Measurements from ENCODE around the gene SPEN. TPM values are rescaled to one million over a fixed set of nuclear protein-coding genes. Genes with fewer than 3 reads are reported as not detected.

SPEN gene
- total RNA-seq, 2 experiments from 2014 or later, result 73.5 to 76.7 TPM

- Mint-ChIP-seq H3K27me3 (peaks cover 10% of the 10 kb centered on the region), H3K4me1 (ENCODE audit: low read depth) (no peaks in the 10 kb centered on the region), H3K4me3 (no peak overlapping the region), H3K27ac (no peak overlapping the region), H3K36me3 (ENCODE audit: low read depth) (no peaks in the 10 kb centered on the region), H3K9me3 (no peaks in the 10 kb centered on the region)
- ATAC-seq (ENCODE audit: poor library complexity) (no peak), DNase-seq (no peak)
- intact Hi-C loops (cut with DNase I, micrococcal nuclease), result loop anchor here (5.0 to 10.0 kb wide), 3 partner anchors 195 to 385 kb away; no protein-coding TSS in a partner anchor
- Histone ChIP-seq H3K36me3 (ENCODE audit: insufficient read depth, low read length) (no peaks in the 10 kb centered on the region), H3K9me3 (ENCODE audit: control insufficient read depth in 1 of 2, insufficient read depth in 1 of 2, low read length in 2 of 2) (no peaks in the 10 kb centered on the region), H3K4me1 (ENCODE audit: insufficient read depth, low read length) (peaks cover 2% of the 10 kb centered on the region), H3K27me3 (ENCODE audit: control insufficient read depth in 1 of 2, insufficient read depth in 2 of 2, low read length in 2 of 2) (peaks cover 0 to 2% of the 10 kb centered on the region in 2 experiments), H3K4me3 (ENCODE audit: low read length) (no peak overlapping the region), H3K27ac (ENCODE audit: low read depth in 1 of 2, low read length in 2 of 2) (no peak overlapping the region)
- POLR2A ChIA-PET, result no interaction called here
- CTCF ChIA-PET, result no interaction called here
- no peak for TF ChIP-seq CTCF (IDR thresholded peaks at IDR 0.05)
Observed at GRCh38 chr1:15799928-15800835, 47.3 kb upstream of the SPEN start.

GRCh38 chr1:15802234-15802965 is 45.1 kb upstream of the SPEN start:
- no peak for TF ChIP-seq CTCF (IDR thresholded peaks at IDR 0.05)
- Mint-ChIP-seq H3K36me3 (ENCODE audit: low read depth) (no peaks in the 10 kb centered on the region), H3K9me3 (no peaks in the 10 kb centered on the region), H3K4me3 (no peak overlapping the region), H3K27me3 (peaks cover 10% of the 10 kb centered on the region), H3K27ac (no peak overlapping the region), H3K4me1 (ENCODE audit: low read depth) (no peaks in the 10 kb centered on the region)
- DNase-seq (no peak), ATAC-seq (ENCODE audit: poor library complexity) (no peak)
- CTCF ChIA-PET, result interaction anchor here (0.6 kb wide), 1 partner anchor 1894 kb away, joined by 4 read pairs; no protein-coding TSS in a partner anchor
- Histone ChIP-seq H3K27me3 (ENCODE audit: control insufficient read depth in 1 of 2, insufficient read depth in 2 of 2, low read length in 2 of 2) (peaks cover 0 to 2% of the 10 kb centered on the region in 2 experiments), H3K27ac (ENCODE audit: low read depth in 1 of 2, low read length in 2 of 2) (no peak overlapping the region), H3K9me3 (ENCODE audit: control insufficient read depth in 1 of 2, insufficient read depth in 1 of 2, low read length in 2 of 2) (no peaks in the 10 kb centered on the region), H3K4me1 (ENCODE audit: insufficient read depth, low read length) (peaks cover 2% of the 10 kb centered on the region), H3K4me3 (ENCODE audit: low read length) (no peak overlapping the region), H3K36me3 (ENCODE audit: insufficient read depth, low read length) (no peaks in the 10 kb centered on the region)
- POLR2A ChIA-PET, result interaction anchor here (0.6 kb wide), 1 partner anchor 172 kb away, joined by 4 read pairs; no protein-coding TSS in a partner anchor
- intact Hi-C loops (cut with DNase I, micrococcal nuclease), result loop anchor here in 1 of 2 experiments (5.0 kb wide), 1 partner anchor 205 kb away; no protein-coding TSS in a partner anchor

- POLR2A ChIA-PET, result no interaction called here
- H3K4me3 Mint-ChIP-seq, result no peak overlapping the region
- Histone ChIP-seq H3K36me3 (ENCODE audit: insufficient read depth, low read length) (no peaks in the 10 kb centered on the region), H3K4me1 (ENCODE audit: insufficient read depth, low read length) (peaks cover 2% of the 10 kb centered on the region), H3K27ac (ENCODE audit: low read depth in 1 of 2, low read length in 2 of 2) (no peak overlapping the region), H3K9me3 (ENCODE audit: control insufficient read depth in 1 of 2, insufficient read depth in 1 of 2, low read length in 2 of 2) (no peaks in the 10 kb centered on the region), H3K4me3 (ENCODE audit: low read length) (no peak overlapping the region), H3K27me3 (ENCODE audit: control insufficient read depth in 1 of 2, insufficient read depth in 2 of 2, low read length in 2 of 2) (peaks cover 0 to 2% of the 10 kb centered on the region in 2 experiments)
- intact Hi-C loops (cut with DNase I, micrococcal nuclease), result loop anchor here in 1 of 2 experiments (5.0 kb wide), 1 partner anchor 204 kb away; no protein-coding TSS in a partner anchor
- H3K27me3 Mint-ChIP-seq, result peaks cover 10% of the 10 kb centered on the region
- no peak overlapping the region for H3K27ac Mint-ChIP-seq
- no peaks in the 10 kb centered on the region for H3K9me3 Mint-ChIP-seq
- CTCF ChIA-PET, result interaction anchor here (0.6 to 1.3 kb wide), 3 partner anchors 9 to 173 kb away, joined by 3 read pairs; partner anchors contain the start of gene ZBTB17
- H3K4me1 Mint-ChIP-seq (ENCODE audit: low read depth), result no peaks in the 10 kb centered on the region
- H3K36me3 Mint-ChIP-seq (ENCODE audit: low read depth), result no peaks in the 10 kb centered on the region
- ATAC-seq (ENCODE audit: poor library complexity) (peak; percentile 32), DNase-seq (peak in 5 of 14 experiments; percentile 4 to 57 (median 29))
- peak; percentile 51 for TF ChIP-seq CTCF (IDR thresholded peaks at IDR 0.05)
Observed at GRCh38 chr1:15803380-15803779, 44.1 kb upstream of the SPEN start.
